ENCODE measurements around the gene CDC5L. TPM values are rescaled to one million over a fixed set of nuclear protein-coding genes. Genes with fewer than 3 reads are reported as not detected.

The CDC5L gene
- total RNA-seq, 1 donor from 2014 or later, result 27.7 TPM

- no peaks in the 10 kb centered on the region for H3K36me3 Mint-ChIP-seq (ENCODE audit: low read depth)
- no peaks in the 10 kb centered on the region for H3K4me1 Mint-ChIP-seq (ENCODE audit: low read depth)
- intact Hi-C loops (cut with micrococcal nuclease), result loop anchor here (5.0 to 10.0 kb wide), 4 partner anchors 117 to 1445 kb away; no protein-coding TSS in a partner anchor
- no peak for DNase-seq (ENCODE audit: low spot score)
- no peak overlapping the region for H3K27ac Mint-ChIP-seq
- no peak overlapping the region for H3K4me3 Mint-ChIP-seq (ENCODE audit: low read depth)
- no peaks in the 10 kb centered on the region for H3K9me3 Mint-ChIP-seq
- peaks cover 15% of the 10 kb centered on the region for H3K27me3 Mint-ChIP-seq (ENCODE audit: low read depth)
Observed at GRCh38 chr6:44477293-44477894, 89.9 kb downstream of the CDC5L start.

- Mint-ChIP-seq H3K4me1 (ENCODE audit: low read depth) (no peaks in the 10 kb centered on the region), H3K36me3 (ENCODE audit: low read depth) (no peaks in the 10 kb centered on the region), H3K9me3 (no peaks in the 10 kb centered on the region), H3K27ac (no peak overlapping the region), H3K27me3 (ENCODE audit: low read depth) (peaks cover 17% of the 10 kb centered on the region), H3K4me3 (ENCODE audit: low read depth) (no peak overlapping the region)
- no peak for DNase-seq (ENCODE audit: low spot score)
- intact Hi-C loops (cut with micrococcal nuclease), result loop anchor here (5.0 to 10.0 kb wide), 4 partner anchors 117 to 1444 kb away; no protein-coding TSS in a partner anchor
Observed at GRCh38 chr6:44478158-44478557, 90.7 kb downstream of the CDC5L start.

GRCh38 chr6:44478591-44479254, 91.2 kb downstream of the CDC5L start:
- Mint-ChIP-seq H3K4me3 (ENCODE audit: low read depth) (no peak overlapping the region), H3K9me3 (no peaks in the 10 kb centered on the region), H3K36me3 (ENCODE audit: low read depth) (no peaks in the 10 kb centered on the region), H3K27me3 (ENCODE audit: low read depth) (peaks cover 17% of the 10 kb centered on the region), H3K4me1 (ENCODE audit: low read depth) (no peaks in the 10 kb centered on the region), H3K27ac (no peak overlapping the region)
- intact Hi-C loops (cut with micrococcal nuclease), result loop anchor here (5.0 to 10.0 kb wide), 4 partner anchors 116 to 1444 kb away; no protein-coding TSS in a partner anchor
- no peak for DNase-seq (ENCODE audit: low spot score)

GRCh38 chr6:44480097-44480541, 92.6 kb downstream of the CDC5L start:
- DNase-seq (ENCODE audit: low spot score), result no peak
- no peaks in the 10 kb centered on the region for H3K9me3 Mint-ChIP-seq
- H3K36me3 Mint-ChIP-seq (ENCODE audit: low read depth), result no peaks in the 10 kb centered on the region
- H3K4me1 Mint-ChIP-seq (ENCODE audit: low read depth), result no peaks in the 10 kb centered on the region
- H3K4me3 Mint-ChIP-seq (ENCODE audit: low read depth), result no peak overlapping the region
- peaks cover 17% of the 10 kb centered on the region for H3K27me3 Mint-ChIP-seq (ENCODE audit: low read depth)
- no peak overlapping the region for H3K27ac Mint-ChIP-seq
- intact Hi-C loops (cut with micrococcal nuclease), result no loop called here

- intact Hi-C loops (cut with micrococcal nuclease), result no loop called here
- Mint-ChIP-seq H3K36me3 (ENCODE audit: low read depth) (no peaks in the 10 kb centered on the region), H3K27ac (no peak overlapping the region), H3K9me3 (no peaks in the 10 kb centered on the region), H3K4me1 (ENCODE audit: low read depth) (no peaks in the 10 kb centered on the region), H3K4me3 (ENCODE audit: low read depth) (no peak overlapping the region), H3K27me3 (ENCODE audit: low read depth) (peaks cover 18% of the 10 kb centered on the region)
- no peak for DNase-seq (ENCODE audit: low spot score)
Observed at GRCh38 chr6:44481056-44481455, 93.5 kb downstream of the CDC5L start.

GRCh38 chr6:44481760-44482159, 94.3 kb downstream of the CDC5L start:
- no peaks in the 10 kb centered on the region for H3K36me3 Mint-ChIP-seq (ENCODE audit: low read depth)
- DNase-seq (ENCODE audit: low spot score), result no peak
- no peaks in the 10 kb centered on the region for H3K4me1 Mint-ChIP-seq (ENCODE audit: low read depth)
- no peak overlapping the region for H3K27ac Mint-ChIP-seq
- H3K4me3 Mint-ChIP-seq (ENCODE audit: low read depth), result no peak overlapping the region
- intact Hi-C loops (cut with micrococcal nuclease), result no loop called here
- no peaks in the 10 kb centered on the region for H3K9me3 Mint-ChIP-seq
- H3K27me3 Mint-ChIP-seq (ENCODE audit: low read depth), result peaks cover 20% of the 10 kb centered on the region

GRCh38 chr6:44485601-44486401, 98.3 kb downstream of the CDC5L start:
- Mint-ChIP-seq H3K9me3 (no peaks in the 10 kb centered on the region), H3K4me3 (ENCODE audit: low read depth) (no peak overlapping the region), H3K36me3 (ENCODE audit: low read depth) (no peaks in the 10 kb centered on the region), H3K27me3 (ENCODE audit: low read depth) (peaks cover 28% of the 10 kb centered on the region), H3K4me1 (ENCODE audit: low read depth) (no peaks in the 10 kb centered on the region), H3K27ac (no peak overlapping the region)
- intact Hi-C loops (cut with micrococcal nuclease), result no loop called here
- no peak for DNase-seq (ENCODE audit: low spot score)

GRCh38 chr6:44487002-44487401, 99.5 kb downstream of the CDC5L start:
- Mint-ChIP-seq H3K36me3 (ENCODE audit: low read depth) (no peaks in the 10 kb centered on the region), H3K4me1 (ENCODE audit: low read depth) (no peaks in the 10 kb centered on the region), H3K4me3 (ENCODE audit: low read depth) (no peak overlapping the region), H3K27me3 (ENCODE audit: low read depth) (peaks cover 26% of the 10 kb centered on the region), H3K9me3 (no peaks in the 10 kb centered on the region), H3K27ac (no peak overlapping the region)
- intact Hi-C loops (cut with micrococcal nuclease), result no loop called here
- no peak for DNase-seq (ENCODE audit: low spot score)

- intact Hi-C loops (cut with micrococcal nuclease), result no loop called here
- no peak for DNase-seq (ENCODE audit: low spot score)
- H3K4me3 Mint-ChIP-seq (ENCODE audit: low read depth), result no peak overlapping the region
- no peaks in the 10 kb centered on the region for H3K9me3 Mint-ChIP-seq
- H3K27me3 Mint-ChIP-seq (ENCODE audit: low read depth), result peaks cover 23% of the 10 kb centered on the region
- H3K36me3 Mint-ChIP-seq (ENCODE audit: low read depth), result no peaks in the 10 kb centered on the region
- H3K4me1 Mint-ChIP-seq (ENCODE audit: low read depth), result no peaks in the 10 kb centered on the region
- no peak overlapping the region for H3K27ac Mint-ChIP-seq
Observed at GRCh38 chr6:44487586-44487985, 100.1 kb downstream of the CDC5L start.

- DNase-seq (ENCODE audit: low spot score), result no peak
- Mint-ChIP-seq H3K36me3 (ENCODE audit: low read depth) (no peaks in the 10 kb centered on the region), H3K27ac (no peak overlapping the region), H3K27me3 (ENCODE audit: low read depth) (peaks cover 27% of the 10 kb centered on the region), H3K9me3 (no peaks in the 10 kb centered on the region), H3K4me3 (ENCODE audit: low read depth) (no peak overlapping the region), H3K4me1 (ENCODE audit: low read depth) (no peaks in the 10 kb centered on the region)
- intact Hi-C loops (cut with micrococcal nuclease), result no loop called here
Observed at GRCh38 chr6:44489910-44490604, 102.6 kb downstream of the CDC5L start.

- peaks cover 14% of the 10 kb centered on the region for H3K27me3 Mint-ChIP-seq (ENCODE audit: low read depth)
- no peak overlapping the region for H3K27ac Mint-ChIP-seq
- intact Hi-C loops (cut with micrococcal nuclease), result no loop called here
- no peaks in the 10 kb centered on the region for H3K9me3 Mint-ChIP-seq
- H3K4me1 Mint-ChIP-seq (ENCODE audit: low read depth), result no peaks in the 10 kb centered on the region
- DNase-seq (ENCODE audit: low spot score), result no peak
- H3K4me3 Mint-ChIP-seq (ENCODE audit: low read depth), result no peak overlapping the region
- H3K36me3 Mint-ChIP-seq (ENCODE audit: low read depth), result no peaks in the 10 kb centered on the region
Observed at GRCh38 chr6:44493132-44493531, 105.6 kb downstream of the CDC5L start.

GRCh38 chr6:44493593-44493992, 106.1 kb downstream of the CDC5L start:
- no peak for DNase-seq (ENCODE audit: low spot score)
- peaks cover 11% of the 10 kb centered on the region for H3K27me3 Mint-ChIP-seq (ENCODE audit: low read depth)
- no peaks in the 10 kb centered on the region for H3K36me3 Mint-ChIP-seq (ENCODE audit: low read depth)
- H3K9me3 Mint-ChIP-seq, result no peaks in the 10 kb centered on the region
- intact Hi-C loops (cut with micrococcal nuclease), result no loop called here
- no peak overlapping the region for H3K4me3 Mint-ChIP-seq (ENCODE audit: low read depth)
- H3K4me1 Mint-ChIP-seq (ENCODE audit: low read depth), result no peaks in the 10 kb centered on the region
- H3K27ac Mint-ChIP-seq, result no peak overlapping the region
